HG03342 (cell line): ENCODE results near the gene MEFV.
"Not testable (repeated sequence)": the region's sequence is repeated elsewhere in the genome, so short reads cannot be mapped to it uniquely, and the experiment has no call there.

ENCODE experiments used
- ATAC-seq: cut with Tn5 transposase; IDR thresholded peaks from one replicate; pipeline ENCODE4 v1.9.1; 2021; ENCODE audit warnings: mild to moderate bottlenecking, moderate library complexity; ENCODE audit not compliant: unreplicated experiment

The MEFV gene, protein sequence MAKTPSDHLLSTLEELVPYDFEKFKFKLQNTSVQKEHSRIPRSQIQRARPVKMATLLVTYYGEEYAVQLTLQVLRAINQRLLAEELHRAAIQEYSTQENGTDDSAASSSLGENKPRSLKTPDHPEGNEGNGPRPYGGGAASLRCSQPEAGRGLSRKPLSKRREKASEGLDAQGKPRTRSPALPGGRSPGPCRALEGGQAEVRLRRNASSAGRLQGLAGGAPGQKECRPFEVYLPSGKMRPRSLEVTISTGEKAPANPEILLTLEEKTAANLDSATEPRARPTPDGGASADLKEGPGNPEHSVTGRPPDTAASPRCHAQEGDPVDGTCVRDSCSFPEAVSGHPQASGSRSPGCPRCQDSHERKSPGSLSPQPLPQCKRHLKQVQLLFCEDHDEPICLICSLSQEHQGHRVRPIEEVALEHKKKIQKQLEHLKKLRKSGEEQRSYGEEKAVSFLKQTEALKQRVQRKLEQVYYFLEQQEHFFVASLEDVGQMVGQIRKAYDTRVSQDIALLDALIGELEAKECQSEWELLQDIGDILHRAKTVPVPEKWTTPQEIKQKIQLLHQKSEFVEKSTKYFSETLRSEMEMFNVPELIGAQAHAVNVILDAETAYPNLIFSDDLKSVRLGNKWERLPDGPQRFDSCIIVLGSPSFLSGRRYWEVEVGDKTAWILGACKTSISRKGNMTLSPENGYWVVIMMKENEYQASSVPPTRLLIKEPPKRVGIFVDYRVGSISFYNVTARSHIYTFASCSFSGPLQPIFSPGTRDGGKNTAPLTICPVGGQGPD

DNA sequence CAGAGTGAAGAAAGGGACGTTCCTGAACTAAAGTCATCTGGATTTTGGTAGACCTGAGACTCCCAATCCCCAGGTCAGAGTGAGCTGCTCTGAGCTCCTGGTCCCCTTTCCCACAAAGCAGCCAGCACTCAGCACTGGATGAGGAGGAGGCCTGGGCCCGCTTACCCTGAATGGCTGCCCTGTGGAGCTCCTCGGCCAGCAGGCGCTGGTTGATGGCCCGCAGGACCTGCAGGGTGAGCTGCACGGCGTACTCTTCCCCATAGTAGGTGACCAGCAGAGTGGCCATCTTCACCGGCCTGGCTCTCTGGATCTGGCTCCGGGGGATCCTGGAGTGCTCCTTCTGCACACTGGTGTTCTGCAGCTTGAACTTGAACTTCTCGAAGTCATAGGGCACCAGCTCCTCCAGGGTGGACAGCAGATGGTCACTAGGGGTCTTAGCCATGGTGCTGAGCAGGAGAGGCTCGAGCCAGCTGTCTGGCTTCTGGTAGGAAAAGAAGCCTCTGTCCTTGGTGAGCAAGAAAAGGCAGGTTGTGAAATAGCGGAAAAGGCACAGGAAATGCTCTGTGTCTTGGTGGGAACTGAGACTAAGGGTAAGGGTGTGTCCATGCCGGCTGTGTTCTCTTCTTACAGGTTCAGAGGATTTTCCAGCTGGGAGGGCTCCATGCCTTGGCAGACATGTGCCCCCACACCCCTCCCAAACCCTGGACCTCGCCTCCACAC lies at the start of gene MEFV:
Gene MEFV (minus strand): TSS at position 488 of the 720 bp plus-strand sequence. CDS start 46 bp downstream, at position 442.
- ATAC-seq: no peak

DNA sequence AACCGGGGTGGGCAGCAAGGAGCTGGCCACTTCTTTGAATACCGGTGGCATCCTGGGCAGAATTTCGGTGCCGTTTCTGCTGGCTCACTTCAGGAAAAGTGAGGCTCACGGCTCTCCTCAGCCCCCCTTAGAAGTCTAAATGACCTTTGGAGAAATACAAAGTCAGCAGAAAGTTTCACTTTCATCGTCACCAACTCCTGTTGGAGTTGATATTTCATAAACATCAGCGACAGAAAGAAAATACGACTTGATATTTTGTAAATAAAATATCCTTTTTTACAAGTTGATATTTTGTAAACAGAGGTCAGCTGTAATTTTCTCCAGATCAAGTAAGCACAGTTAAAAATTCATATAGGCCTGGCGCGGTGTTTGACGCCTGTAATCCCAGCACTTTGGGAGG lies 49.6 kb upstream of the MEFV start:
- ATAC-seq: no peak

DNA sequence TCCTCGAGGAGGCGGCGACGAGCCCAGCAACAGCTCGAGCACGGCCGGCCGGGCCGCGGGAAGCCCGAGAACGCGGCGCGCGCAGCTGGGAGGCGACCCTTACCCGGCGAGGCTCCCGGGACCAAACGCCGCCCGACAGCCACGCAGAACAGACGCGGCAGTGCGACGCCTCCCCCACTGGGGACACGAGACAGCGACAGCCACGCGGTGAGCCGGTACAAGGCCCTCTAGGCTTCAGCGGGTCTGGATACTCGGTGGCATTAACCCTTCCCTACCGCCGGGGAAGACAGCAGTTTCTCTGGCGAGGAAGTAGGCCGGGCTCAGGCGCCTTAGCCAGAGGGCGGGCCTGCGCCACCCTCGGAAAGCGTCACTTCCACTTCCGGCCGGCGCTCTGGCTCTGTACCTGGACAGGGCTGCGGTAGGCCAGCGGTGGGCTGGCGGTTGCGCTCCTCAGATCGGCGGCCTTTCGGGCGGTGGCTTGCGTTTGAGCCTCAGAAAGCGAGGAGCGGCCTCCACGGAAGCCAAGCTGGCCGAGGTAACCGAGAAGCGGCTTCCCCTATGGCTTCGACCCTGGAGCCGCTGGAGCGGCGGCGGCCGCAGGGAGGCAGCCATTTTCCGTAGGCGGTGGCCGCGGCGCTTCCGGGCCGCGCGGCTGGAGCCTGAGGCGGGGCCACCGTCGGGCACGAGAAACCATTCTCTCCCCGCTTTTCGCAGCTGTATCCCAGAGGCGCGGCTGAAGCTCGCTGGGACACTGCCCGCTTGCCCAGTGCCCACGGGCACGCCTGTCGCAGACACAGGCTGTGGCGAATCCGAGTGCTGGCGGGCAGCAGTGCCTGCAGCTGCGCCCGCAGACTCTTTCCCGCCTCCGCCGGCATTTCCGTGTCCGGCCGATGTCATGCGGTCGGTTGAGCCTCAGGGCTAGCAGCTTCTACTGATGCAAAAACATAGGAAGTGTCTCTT lies 49.0 kb upstream of the MEFV start, which contains the start of the genes TIGD7 and ZNF75A:
Gene TIGD7 (minus strand): TSS at position 322 of the 960 bp plus-strand sequence. CDS start 4,816 bp downstream, outside the sequence.
Gene ZNF75A (plus strand): TSS at position 389 of the 960 bp plus-strand sequence. CDS start 2,932 bp downstream, outside the sequence.
- ATAC-seq: peak; percentile 91

DNA sequence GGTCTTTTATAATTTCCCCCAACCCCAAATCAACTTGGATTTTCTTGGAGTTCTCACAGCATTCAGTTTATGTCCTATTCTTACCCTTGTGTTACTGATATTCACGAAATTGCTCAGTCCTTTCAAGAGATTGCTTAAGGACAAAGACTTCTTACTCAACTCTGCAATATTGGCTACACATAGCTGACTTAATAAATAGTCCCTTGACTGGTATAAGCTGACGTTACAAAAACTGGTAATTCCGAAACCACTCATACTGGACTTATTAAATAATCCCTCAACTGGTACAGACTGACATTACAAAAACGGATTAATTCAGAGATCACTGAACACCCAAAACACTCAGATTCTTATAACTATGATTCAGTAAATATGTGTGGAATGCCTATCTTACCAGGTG lies 47.9 kb upstream of the MEFV start:
- ATAC-seq: no peak

DNA sequence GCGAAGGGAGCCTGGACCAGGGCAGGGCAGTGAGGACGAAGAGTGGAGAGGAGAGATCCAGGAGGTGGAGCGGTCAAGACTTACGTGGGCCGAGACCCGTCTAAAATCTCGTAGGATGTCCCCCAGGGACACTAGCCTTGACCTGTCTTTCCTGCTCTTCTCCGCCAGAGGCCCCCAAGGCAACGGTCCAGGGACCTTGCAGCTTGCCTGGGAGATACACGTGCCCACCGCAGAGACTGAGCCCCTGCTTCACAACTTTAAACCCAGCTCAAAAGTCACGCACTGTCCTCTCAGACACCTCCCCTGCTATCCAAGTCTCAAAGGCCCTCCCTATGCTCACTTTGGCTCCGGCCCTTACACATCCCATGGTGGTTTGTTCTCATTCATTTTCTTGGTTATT lies 39.4 kb upstream of the MEFV start:
- ATAC-seq: no peak

DNA sequence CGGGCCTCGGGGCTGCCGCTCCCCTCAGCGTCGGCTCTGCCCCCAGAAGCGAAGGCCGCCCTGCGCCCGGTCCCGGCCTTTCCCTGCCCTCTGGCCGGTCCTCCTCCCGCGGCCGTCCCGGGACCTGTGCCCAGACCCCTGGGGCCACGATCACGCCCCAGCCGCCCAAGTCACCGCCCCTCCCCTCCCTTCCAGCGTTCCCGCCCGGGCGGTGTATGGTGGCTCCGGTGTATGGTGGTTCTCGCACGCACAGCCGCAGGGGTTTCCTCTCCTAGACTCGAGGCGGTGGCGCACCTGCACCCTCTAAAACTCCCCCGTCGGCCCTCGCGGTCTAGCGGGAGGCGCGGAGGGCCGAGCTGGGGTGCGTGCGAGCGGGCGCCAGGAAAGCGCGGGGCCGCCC lies 38.8 kb upstream of the MEFV start:
- ATAC-seq: no peak

DNA sequence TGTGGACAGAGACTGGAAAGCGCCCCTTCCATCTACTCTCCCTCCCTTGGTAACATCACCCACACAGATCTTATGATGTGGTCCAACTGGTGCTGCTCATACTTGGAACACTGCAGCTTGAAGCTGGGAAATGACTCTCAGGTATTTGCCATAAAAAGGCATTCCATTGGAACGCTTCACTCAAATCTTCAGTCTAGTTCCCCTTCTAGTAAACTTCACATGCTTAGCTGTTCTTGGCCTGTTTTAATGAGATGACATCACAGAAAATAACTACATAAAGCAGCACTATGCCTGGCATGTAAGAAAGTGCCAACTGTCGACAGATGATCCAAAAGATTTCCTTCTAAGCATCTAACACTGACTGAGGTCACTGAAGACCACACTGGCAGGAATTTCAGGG lies 36.2 kb upstream of the MEFV start:
- ATAC-seq: no peak

DNA sequence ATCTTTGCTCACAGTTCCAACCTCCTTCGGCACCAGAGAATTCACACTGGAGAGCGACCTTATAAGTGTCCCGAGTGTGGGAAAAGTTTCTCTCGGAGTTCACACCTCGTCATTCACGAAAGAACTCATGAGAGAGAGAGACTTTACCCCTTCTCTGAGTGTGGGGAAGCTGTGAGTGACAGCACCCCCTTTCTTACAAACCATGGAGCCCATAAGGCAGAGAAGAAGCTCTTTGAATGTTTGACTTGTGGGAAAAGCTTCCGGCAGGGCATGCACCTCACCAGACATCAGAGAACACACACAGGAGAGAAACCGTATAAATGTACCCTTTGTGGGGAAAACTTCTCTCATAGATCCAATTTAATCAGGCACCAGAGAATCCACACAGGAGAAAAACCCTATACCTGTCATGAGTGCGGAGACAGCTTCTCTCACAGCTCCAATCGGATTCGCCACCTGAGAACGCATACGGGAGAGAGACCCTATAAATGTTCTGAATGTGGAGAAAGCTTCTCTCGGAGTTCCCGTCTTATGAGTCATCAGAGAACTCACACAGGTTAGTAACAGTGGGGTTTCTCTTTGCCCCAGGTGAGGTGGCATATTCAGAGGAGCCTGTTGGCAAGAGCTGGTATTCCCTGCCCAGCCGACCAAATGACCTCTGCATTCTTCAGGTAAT lies 33.7 kb upstream of the MEFV start:
- no peak for ATAC-seq

DNA sequence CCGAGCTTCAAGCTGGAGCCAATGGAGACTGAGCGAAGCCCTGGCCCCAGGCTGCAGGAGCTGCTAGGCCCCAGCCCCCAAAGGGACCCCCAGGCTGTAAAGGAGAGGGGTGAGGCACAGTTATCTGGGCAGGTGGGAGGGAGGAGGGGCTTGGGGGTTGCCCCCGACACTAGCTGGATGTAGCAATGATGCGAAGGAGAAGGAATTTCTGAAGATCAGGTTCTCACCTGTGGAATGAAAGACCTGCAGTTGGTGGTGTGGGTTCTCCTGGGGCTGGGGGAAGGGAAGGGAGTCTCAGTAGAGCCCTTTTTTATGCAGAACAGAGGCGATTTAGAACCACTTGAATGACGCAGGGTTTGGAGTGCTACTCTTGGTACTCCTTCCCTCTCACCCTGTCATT lies 28.7 kb upstream of the MEFV start:
- ATAC-seq: no peak

DNA sequence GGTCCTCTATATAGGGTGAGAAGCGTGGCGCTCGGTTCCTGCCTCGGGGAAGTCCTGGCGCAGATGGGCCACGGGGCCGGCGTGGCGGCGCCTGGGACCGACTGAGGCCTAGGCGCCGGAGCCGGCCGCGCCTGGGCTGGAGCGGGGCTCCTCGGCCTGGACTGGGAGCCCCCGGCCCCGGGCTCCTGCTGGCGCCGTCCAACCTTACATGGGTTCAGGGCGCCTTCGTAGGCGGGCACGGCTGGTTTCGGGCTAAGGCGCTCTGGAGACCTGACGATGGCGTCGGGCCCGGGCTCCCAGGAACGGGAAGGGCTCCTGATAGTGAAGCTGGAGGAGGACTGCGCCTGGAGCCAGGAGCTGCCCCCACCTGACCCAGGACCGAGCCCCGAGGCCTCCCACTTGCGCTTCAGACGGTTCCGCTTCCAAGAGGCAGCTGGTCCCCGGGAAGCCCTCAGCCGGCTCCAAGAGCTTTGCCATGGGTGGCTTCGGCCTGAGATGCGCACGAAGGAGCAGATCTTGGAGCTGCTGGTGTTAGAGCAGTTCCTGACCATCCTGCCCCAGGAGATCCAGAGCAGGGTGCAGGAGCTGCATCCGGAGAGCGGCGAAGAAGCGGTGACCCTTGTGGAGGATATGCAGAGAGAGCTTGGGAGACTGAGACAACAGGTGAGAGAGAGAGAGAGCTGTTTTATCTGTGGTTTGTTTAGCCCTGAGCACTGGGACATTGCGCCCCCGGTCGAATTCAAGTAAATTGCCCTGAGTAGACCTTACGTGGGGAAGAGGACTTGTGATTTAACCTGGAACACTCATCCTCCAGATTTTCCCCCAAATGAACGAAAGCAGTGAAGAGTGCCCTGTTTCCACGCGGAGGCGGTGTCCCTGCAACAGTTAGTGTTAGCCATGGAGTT lies 27.4 kb upstream of the MEFV start:
- no peak for ATAC-seq

DNA sequence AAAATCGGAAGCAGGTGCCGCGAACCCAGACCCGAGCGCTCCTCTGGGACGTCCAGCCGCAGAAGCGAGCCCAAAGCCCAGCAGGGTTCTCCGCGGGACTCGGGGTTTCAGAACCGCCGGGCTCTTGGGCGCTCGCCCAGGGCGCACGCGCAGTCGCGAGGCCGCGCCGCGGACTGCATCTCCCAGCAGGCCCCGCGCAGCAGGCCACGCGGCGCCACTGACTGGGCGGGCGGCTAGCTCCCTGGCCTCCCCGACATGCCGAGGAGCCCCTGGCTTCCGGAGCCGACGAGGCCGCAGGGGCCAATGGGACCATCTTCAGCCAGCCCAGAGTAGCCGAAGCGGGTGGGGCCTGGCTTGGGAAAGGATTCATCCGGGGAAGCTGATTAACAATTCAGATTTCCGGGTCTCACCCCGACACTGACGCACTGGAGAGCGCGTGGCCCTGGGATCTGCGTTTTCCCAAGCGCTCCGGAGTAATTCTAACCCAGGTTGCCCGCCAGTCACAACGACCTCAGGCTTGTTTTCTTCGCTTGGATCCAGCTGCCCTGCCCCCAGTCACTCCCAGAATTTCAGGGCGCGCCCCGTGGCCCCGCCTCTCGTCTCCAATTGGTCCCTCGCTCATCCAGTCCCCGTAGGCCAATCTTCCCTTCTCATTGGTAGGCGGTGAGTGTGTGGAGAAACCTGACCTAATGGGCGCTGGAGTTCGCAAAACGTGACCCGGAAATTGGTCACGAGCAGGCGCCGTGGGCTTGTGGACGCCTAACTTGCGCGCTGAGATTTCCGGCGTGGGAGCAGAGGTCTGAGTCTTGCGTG lies 26.5 kb upstream of the MEFV start, which contains the start of gene ZNF263:
Gene ZNF263 (plus strand): TSS at position 762 of the 813 bp plus-strand sequence. CDS start 328 bp downstream, outside the sequence.
- ATAC-seq: peak; percentile 79

DNA sequence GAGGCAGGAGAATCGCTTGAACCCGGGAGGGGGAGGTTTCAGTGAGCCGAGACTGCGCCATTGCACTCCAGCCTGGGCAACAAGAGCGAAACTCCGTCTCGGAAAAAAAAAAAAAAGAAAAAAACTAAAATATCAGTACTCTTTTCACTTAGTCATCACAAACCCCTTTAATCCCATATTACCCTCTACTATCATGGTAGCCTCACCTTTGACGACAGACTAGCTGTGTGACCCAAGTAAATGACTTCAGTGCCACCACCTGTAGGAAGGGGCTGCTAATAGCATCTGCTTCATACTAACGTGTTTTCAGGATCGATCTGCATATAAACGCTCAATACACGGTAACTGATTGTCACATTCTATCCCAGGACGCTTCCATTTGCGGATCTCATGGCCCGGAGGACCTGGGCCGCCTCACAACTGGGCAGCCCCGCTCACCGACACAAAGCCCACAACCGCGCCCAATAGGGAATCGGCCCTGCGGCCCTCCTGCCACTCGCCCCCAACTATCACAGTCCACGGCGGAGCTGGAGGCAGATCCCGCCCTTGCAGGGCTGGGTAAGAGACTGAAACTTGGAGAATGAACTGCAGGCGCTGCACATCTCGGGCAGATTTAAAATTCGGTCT lies 25.8 kb upstream of the MEFV start:
- peak; percentile 26 for ATAC-seq

DNA sequence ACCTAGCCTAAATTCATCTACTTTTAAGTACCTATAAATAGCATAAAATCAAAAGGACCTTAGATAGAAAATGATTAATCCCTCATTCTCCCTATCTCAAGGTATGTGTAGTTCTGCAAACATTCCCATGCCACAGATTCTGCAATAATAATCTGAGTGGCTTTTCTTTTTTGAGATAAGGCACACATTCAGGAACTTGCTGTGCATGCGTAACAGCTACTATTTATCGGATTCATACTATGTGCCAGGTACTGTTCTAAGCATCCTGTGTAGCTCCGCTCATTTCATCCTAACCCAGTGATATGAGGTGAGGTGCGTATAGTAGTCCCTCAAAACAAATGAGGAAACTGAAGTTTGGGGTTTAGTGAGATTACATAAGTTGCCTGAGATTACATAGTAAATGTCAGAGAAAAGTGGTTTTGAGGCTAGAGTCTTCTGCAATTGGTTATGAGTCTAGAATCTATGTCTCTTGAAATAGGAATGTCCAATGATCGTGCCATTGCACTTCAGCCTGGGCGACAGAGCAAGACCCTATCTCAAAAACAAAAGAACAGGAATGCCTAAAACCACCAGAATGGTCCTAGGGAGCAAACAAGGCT lies 24.9 kb upstream of the MEFV start:
- ATAC-seq: no peak

DNA sequence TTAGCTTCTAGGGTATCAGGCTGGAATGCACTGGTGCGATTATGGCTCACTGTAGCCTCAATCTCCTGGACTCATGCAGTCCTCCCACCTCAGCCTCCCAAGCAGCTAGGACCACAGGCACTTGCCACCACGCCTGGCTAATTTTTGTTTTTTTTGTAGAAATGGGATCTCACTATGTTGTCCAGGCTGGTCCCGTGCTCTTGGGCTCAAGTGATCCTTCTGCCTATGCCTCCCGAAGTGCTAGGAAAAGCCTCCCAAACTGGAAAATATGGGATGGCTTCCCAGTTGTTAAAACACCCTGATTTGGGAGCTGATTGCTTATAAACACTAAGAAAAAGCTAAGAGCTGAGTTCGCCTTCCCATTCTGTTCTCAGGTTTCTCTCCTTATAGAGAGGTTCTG lies 20.2 kb upstream of the MEFV start:
- no peak for ATAC-seq

DNA sequence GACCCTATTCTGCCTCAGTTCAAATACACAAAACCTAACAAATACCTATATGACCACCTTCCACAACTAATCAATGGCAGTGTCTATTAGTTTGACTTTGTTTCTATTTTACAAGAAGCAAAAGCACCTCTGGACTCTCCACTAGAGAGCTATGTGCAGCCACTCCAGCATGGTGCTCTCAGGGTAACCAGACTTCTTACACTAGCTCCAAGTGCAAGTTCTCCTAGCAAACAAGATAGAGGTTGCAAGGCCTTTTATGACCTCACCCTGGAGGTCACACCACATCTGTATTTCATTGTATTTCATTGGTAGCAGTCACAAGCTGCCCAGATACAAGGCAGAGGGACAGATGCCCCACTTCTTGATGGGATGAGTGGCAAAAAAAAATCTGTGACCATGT lies 18.5 kb upstream of the MEFV start:
- ATAC-seq: no peak

DNA sequence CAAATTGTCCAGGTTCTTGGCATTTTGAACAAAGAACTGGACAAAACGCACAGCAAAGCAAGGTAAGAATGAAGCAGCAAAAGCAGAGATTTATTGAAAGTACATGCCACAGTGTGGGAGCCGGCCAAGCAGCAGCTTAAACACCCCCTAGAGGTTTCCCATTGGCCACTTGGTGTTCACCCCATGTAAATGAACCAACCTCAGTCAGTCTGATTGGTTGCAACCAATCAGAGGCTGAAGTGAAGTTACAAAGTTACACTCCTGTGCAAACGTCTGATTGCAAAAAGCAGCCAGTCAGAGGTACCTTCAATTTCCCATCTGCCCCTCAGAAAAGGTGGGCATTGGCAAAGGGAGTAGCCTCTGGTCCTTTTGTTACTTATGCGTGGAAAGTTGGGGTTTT lies 18.1 kb upstream of the MEFV start:
- no peak for ATAC-seq

DNA sequence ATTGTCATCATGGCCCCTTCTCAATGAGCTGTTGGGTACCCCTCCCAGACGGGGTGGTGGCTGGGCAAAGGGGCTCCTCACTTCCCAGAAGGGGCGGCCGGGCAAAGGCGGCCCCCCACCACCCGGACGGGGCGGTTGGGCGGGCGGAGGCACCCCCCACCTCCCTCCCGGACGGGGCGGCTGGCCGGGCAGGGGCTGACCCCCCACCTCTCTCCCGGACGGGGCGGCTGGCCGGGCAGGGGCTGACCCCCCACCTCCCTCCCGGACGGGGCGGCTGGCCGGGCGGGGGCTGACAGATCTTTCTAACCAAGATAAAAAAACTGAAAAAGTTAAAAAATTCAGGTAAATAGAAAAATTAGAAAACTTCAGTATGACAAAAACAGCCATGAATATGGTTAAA lies 14.8 kb upstream of the MEFV start:
- ATAC-seq: not testable (repeated sequence)
